ENCODE data around the gene TAF4B. TPM values are rescaled to one million over a fixed set of nuclear protein-coding genes. Genes with fewer than 3 reads are reported as not detected.

The TAF4B gene
- polyA plus RNA-seq, 3 donors: 0.64 to 1.2 (median 0.92) TPM

DNA sequence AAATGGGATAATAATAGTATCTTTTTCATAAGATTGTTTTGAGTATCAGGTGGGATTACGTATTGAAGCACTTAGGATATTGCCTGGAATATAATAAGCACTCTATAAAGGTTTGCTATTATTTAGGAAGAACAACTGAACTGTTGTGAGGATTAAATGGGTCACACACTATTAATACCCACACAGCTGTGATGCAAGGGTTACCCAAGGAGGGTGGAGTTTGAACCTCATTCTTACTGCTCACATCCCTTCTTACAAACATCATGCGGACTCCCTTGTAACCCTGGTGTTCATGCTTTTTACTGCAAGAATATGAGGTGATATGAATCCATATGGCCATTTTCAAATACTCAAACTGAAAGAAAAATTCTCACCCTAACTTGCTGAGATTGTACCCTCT is 208.6 kb downstream of the TAF4B start:
- TF ChIP-seq, protein P1, sequence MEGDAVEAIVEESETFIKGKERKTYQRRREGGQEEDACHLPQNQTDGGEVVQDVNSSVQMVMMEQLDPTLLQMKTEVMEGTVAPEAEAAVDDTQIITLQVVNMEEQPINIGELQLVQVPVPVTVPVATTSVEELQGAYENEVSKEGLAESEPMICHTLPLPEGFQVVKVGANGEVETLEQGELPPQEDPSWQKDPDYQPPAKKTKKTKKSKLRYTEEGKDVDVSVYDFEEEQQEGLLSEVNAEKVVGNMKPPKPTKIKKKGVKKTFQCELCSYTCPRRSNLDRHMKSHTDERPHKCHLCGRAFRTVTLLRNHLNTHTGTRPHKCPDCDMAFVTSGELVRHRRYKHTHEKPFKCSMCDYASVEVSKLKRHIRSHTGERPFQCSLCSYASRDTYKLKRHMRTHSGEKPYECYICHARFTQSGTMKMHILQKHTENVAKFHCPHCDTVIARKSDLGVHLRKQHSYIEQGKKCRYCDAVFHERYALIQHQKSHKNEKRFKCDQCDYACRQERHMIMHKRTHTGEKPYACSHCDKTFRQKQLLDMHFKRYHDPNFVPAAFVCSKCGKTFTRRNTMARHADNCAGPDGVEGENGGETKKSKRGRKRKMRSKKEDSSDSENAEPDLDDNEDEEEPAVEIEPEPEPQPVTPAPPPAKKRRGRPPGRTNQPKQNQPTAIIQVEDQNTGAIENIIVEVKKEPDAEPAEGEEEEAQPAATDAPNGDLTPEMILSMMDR (IDR thresholded peaks at IDR 0.05): no peak
- H3K27me3 ChIP-seq (ENCODE audit: control insufficient read depth in 2 of 2, insufficient read depth in 2 of 2, low read length in 2 of 2): no peaks in the 10 kb centered on the region
- no peaks in the 10 kb centered on the region for H3K9me3 ChIP-seq (replicated peaks in 1 of 2; ENCODE audit: control insufficient read depth in 1 of 2, insufficient read depth in 1 of 2, low read length in 2 of 2)
- H3K36me3 ChIP-seq (replicated peaks in 1 of 2; ENCODE audit: control insufficient read depth in 1 of 2, insufficient read depth in 2 of 2, low read length in 2 of 2): no peaks in the 10 kb centered on the region
- H3K9me3 Mint-ChIP-seq: peaks cover 0 to 6% (median 0%) of the 10 kb centered on the region in 7 donors
- no peaks in the 10 kb centered on the region for H3K79me2 ChIP-seq (ENCODE audit: insufficient read depth, low read length)
- H3K36me3 Mint-ChIP-seq: no peaks in the 10 kb centered on the region
- no CpG with 5 or more reads among the region's 2 CpGs for WGBS (ENCODE audit: insufficient coverage)
- H3K4me1 Mint-ChIP-seq: no peaks in the 10 kb centered on the region
- H3K4me3 ChIP-seq (replicated peaks in 1 of 3; ENCODE audit: low read depth in 2 of 3, low read length in 3 of 3): no peak overlapping the region
- H4K20me1 ChIP-seq (ENCODE audit: insufficient read depth, low read length): no peaks in the 10 kb centered on the region
- no peak overlapping the region for H2AFZ ChIP-seq (ENCODE audit: insufficient read depth, low read depth, low read length, poor library complexity, severe bottlenecking)
- no peak overlapping the region for H3K27ac Mint-ChIP-seq
- no peak for DNase-seq
- no peak overlapping the region for H3K4me3 Mint-ChIP-seq
- H3K9ac ChIP-seq (ENCODE audit: insufficient read depth, low read length, poor library complexity, severe bottlenecking): no peak overlapping the region
- no peaks in the 10 kb centered on the region for H3K4me1 ChIP-seq (ENCODE audit: control insufficient read depth in 1 of 2, insufficient read depth in 2 of 2, low read length in 2 of 2)
- H3K27ac ChIP-seq (ENCODE audit: low read depth in 1 of 2, low read length in 2 of 2): no peak overlapping the region
- peaks cover 3 to 4% (median 4%) of the 10 kb centered on the region in 3 donors for H3K27me3 Mint-ChIP-seq (ENCODE audit: low read depth in 3 of 3)
- no peak overlapping the region for H3K4me2 ChIP-seq (replicated peaks; ENCODE audit: extremely low read depth, low read length, poor library complexity, severe bottlenecking)
- intact Hi-C loops (cut with micrococcal nuclease): no loop called here

GRCh38 chr18:26435415-26436095 is 209.3 kb downstream of the TAF4B start:
- intact Hi-C loops (cut with micrococcal nuclease): no loop called here
- peaks cover 0 to 6% (median 0%) of the 10 kb centered on the region in 7 donors for H3K9me3 Mint-ChIP-seq
- no peaks in the 10 kb centered on the region for H3K27me3 ChIP-seq (ENCODE audit: control insufficient read depth in 2 of 2, insufficient read depth in 2 of 2, low read length in 2 of 2)
- H2AFZ ChIP-seq (ENCODE audit: insufficient read depth, low read depth, low read length, poor library complexity, severe bottlenecking): no peak overlapping the region
- TF ChIP-seq, protein P1 (IDR thresholded peaks at IDR 0.05): no peak
- no peak overlapping the region for H3K4me3 Mint-ChIP-seq
- 97% methylated on average over 7 of the region's 8 CpGs for WGBS (ENCODE audit: insufficient coverage)
- no peaks in the 10 kb centered on the region for H3K4me1 Mint-ChIP-seq
- peaks cover 3 to 4% (median 4%) of the 10 kb centered on the region in 3 donors for H3K27me3 Mint-ChIP-seq (ENCODE audit: low read depth in 3 of 3)
- no peak overlapping the region for H3K27ac Mint-ChIP-seq
- H3K79me2 ChIP-seq (ENCODE audit: insufficient read depth, low read length): no peaks in the 10 kb centered on the region
- DNase-seq: no peak
- no peaks in the 10 kb centered on the region for H4K20me1 ChIP-seq (ENCODE audit: insufficient read depth, low read length)
- no peaks in the 10 kb centered on the region for H3K36me3 ChIP-seq (replicated peaks in 1 of 2; ENCODE audit: control insufficient read depth in 1 of 2, insufficient read depth in 2 of 2, low read length in 2 of 2)
- H3K4me3 ChIP-seq (replicated peaks in 1 of 3; ENCODE audit: low read depth in 2 of 3, low read length in 3 of 3): no peak overlapping the region
- H3K27ac ChIP-seq (ENCODE audit: low read depth in 1 of 2, low read length in 2 of 2): no peak overlapping the region
- H3K4me2 ChIP-seq (replicated peaks; ENCODE audit: extremely low read depth, low read length, poor library complexity, severe bottlenecking): no peak overlapping the region
- H3K9ac ChIP-seq (ENCODE audit: insufficient read depth, low read length, poor library complexity, severe bottlenecking): no peak overlapping the region
- no peaks in the 10 kb centered on the region for H3K36me3 Mint-ChIP-seq
- no peaks in the 10 kb centered on the region for H3K4me1 ChIP-seq (ENCODE audit: control insufficient read depth in 1 of 2, insufficient read depth in 2 of 2, low read length in 2 of 2)
- no peaks in the 10 kb centered on the region for H3K9me3 ChIP-seq (replicated peaks in 1 of 2; ENCODE audit: control insufficient read depth in 1 of 2, insufficient read depth in 1 of 2, low read length in 2 of 2)
